Activated CD4-positive, alpha-beta T cell treated with anti-CD3 and anti-CD28 coated beads, Interleukin-2, Interleukin-6, amounts not matched to agents 100 ng/mL and 50 ng/mL, durations not matched to agents 16 hours and 8 hours (primary cell): ENCODE results near the gene QRICH1.
A peak's percentile ranks its signal among the peaks of the same experiment; 100 is the strongest.
"Not testable (repeated sequence)": the region's sequence is repeated elsewhere in the genome, so short reads cannot be mapped to it uniquely, and the experiment has no call there.

Source experiments
- DNase-seq: peaks from one replicate; pipeline ENCODE4 v3.0.0-alpha.2; 2020

Gene QRICH1

DNA sequence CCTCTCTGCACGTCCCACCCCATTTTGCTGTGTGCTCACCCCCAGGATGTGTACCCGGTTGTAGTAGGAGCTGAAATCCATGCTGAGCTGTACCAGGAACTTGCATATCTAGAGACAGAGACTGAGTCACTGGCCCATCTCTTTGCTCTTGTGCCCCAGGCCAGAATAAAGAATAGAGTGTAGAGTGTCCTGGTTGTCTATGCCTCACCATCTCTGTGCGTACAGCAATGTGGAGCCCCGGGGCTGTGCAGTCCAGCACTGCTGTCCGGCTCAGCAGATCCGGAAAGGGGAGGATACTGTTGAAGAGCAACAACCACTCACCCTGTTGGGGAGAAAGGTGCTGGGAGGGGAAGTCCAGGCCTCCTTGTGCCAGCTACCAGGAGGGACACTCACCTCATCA is 78.1 kb downstream of the QRICH1 start:
- DNase-seq, result no peak

DNA sequence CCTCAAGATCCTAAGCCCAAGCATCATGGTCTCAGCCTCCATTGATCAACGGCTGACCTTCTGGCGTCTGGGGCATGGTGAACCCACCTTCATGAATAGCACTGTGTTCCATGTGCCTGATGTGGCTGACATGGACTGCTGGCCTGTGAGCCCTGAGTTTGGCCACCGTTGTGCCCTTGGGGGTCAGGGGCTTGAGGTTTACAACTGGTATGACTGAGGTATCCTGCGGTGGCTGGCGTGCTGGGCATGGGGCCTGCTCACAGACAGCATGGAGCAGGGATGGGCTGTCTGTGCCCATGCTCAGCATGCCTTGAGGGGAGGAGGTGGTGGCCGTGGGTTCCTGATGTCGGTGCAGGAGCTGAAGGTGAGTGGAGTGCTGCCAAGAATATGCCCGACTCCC is 78.8 kb downstream of the QRICH1 start:
- DNase-seq, result no peak

GRCh38 chr3:49013738-49014660 is 79.9 kb downstream of the QRICH1 start:
- peak; percentile 66 for DNase-seq

GRCh38 chr3:49013113-49013737 is 80.6 kb downstream of the QRICH1 start:
- DNase-seq, result no peak

DNA sequence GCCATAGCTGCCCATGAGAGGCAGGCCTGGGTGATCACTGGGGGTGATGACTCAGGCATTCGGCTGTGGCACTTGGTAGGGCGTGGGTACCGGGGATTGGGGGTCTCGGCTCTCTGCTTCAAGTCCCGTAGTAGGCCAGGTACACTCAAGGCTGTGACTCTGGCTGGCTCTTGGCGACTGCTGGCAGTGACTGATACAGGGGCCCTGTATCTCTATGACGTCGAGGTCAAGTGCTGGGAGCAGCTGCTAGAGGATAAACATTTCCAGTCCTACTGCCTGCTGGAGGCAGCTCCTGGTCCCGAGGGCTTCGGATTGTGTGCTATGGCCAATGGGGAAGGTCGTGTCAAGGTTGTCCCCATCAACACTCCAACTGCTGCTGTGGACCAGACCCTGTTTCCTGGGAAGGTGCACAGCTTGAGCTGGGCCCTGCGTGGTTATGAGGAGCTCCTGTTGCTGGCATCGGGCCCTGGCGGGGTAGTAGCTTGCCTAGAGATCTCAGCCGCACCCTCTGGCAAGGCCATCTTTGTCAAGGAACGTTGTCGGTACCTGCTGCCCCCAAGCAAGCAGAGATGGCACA is 81.3 kb downstream of the QRICH1 start:
- no peak for DNase-seq

DNA sequence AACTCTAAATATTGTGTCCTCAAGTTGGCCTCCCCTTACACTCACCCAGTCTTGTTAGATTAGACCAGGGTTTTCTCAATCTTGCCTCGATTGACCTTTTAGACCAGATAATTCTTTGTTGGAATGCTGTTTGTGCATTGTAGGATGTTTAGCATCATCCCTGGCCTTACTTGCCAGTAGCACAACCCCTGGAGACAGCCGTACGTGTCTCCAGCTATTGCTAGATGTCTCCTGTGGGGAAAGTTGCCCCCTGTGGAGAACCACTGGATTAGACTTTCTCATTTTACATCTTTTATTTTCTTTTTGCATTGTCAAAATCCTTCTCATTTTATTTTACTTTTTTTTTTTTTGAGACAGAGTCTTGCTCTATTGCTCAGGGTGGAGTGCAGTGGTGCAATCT is 84.5 kb downstream of the QRICH1 start:
- DNase-seq, result no peak

DNA sequence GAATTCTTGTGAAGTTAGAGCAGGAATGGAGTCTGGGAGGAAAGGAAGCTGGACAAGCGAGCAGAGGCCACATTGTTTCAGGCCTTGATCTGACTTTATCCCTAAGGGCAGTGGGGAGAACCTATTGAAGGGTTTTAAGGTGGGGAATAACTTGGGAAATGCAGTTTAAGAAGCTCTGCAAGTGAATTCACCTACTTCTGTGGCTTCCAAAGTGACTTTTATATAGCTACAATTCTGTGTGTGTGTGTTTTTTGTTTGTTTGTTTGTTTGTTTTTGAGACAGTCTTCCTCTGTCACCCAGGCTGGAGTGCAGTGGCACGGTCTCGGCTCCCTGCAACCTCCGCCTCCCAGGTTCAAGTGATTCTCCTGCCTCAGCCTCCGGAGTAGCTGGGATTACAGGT is 85.2 kb downstream of the QRICH1 start:
- DNase-seq, result not testable (repeated sequence)

DNA sequence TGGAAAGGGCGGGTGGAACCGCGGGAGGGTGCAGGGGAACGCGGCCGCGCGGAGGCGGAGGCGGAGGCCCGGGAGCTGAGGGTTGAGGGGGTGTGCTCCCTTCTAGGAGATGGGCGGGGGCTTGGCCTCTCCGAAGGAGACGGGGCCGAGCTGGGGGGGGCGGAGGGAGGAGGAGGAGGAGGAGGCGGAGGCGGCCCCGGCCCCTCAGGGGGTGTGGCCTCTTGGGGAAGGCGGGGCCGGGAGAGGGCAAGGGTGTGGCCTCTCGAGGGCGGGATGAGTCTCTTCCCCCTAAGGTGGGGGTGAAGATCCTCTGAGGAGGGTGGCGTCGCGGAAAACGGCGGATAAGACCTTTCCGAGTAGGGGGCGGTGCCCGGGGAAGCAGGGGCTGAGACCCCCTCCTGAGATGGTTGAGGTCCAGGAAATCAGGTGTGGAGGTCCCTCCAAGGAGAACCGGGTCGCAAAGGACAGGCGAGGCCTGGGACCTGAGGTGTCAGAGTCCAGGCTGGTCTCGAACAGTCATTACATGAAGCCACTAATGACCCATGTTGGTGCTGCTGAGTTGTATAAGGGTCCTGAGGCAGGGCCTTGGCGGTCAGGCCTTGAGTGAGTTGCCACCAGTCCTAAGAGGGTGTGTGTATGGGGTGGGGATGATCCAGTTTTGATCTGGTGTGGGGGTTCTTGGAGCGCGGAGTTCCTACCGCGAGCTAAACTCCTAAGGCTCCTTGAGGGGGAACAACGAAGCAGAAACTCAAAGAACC is 85.9 kb downstream of the QRICH1 start:
- DNase-seq, result peak; percentile 95

DNA sequence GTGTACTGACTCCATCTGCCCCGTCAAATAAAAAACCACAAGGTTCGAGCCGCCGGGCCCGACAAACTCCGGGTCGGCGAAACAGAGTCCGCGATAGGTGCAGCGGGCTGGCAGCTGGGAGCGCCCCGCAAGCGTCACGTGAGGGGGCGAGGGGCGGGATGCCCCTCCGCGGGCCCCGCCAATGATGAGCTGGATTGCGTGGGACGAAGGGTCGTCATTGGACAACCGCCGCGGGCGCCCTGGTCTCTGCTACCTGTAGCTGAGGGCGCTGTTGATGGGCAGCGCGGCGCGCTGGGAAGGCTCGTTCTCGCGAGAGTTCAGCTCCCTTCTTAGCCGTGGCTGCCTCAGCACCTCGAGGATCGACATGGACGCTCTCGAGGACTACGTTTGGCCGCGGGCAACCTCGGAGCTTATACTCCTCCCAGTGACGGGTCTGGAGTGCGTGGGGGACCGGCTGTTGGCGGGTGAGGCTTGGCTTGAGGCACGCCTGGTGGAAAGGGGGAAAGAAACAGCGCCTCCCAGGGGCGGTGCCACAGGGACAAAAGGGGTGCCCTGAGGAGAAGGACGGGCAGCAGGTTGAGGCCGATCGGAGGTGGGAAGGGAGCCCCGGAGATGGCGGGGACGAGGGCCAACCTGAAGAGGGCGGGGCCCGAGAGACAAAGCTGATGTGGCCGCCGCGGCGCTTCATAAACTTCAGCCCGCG is 86.7 kb downstream of the QRICH1 start, which contains the start of gene WDR6:
TSS of gene WDR6 (plus strand) at position 324 of the 703 bp plus-strand sequence. CDS start at position 365, 41 bp downstream.
- peak; percentile 99 for DNase-seq

- no peak for DNase-seq
Observed at GRCh38 chr3:49006408-49007067, 87.3 kb downstream of the QRICH1 start.

DNA sequence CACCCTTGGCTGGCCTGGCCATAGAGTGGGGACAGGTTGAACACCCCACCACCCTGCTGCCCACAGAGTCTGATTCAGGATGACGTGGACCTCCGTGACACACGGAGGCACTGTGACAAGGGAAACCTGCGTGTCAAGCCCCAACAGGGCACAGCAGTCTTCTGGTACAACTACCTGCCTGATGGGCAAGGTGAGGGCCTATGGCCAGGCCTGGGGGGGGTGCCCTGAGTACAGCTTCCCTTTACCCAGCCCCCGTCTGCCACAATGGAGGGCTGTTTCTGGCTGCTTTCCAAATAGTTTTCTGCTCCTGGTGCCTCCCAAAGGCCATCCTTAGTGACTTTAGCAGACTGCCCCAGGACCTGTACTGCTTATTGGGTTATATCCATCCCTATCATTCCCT is 87.9 kb downstream of the QRICH1 start:
- DNase-seq, result no peak

GRCh38 chr3:49005303-49005680 is 88.6 kb downstream of the QRICH1 start:
- no peak for DNase-seq

DNA sequence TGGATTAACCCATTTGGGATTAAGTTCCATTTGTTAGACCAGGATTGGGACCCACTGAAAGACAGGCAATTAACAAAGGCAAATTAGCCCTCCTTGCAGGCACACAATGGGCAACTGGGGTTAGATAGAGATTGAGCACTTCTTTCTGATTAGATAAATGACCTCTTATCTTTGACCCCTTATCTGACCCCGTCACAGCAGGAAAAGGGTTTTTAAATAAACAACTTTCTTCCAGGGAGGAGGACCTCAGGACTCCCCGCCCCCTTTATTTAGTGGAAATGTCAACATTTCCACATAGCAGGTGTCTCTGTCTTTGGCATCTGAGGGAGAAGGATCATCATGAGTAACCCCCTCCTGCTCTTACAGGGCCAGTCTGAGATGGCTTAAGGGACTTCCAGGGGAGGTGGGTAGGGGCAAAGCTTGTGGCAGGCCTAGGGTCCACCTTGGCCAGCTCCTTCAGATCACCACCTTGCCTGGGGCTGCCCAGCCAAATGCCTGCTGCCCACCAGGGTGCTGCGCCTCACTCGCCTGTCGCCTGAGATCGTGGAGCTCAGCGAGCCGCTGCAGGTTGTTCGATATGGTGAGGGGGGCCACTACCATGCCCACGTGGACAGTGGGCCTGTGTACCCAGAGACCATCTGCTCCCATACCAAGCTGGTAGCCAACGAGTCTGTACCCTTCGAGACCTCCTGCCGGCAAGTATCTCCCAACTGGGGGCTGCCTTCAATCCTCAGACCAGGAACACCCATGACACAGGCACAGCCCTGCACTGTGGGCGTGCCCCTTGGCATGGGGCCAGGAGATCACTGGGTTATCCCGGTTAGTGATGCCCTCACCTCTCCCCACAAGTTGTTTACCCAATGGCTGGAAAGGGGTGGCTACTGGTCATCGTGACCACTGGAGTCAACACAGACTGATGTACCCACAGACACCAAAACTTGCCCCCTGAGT is 89.2 kb downstream of the QRICH1 start:
- no peak for DNase-seq

DNA sequence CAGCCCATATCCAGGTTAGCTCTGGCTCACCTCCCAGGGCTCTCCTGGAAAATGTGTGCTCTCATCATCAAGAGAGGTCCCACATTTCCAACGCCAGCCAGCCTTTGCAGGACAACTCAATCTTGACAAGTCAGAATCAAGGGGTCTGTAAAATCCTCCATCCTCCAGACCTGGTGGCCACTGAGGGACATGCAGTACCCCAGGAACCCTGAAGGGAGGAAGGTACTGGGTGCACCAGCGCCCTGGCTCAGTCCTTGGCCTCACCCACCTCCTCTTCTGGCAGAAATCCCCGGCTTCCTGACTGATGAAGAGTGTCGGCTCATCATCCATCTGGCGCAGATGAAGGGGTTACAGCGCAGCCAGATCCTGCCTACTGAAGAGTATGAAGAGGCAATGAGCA is 92.7 kb downstream of the QRICH1 start:
- DNase-seq, result no peak

DNA sequence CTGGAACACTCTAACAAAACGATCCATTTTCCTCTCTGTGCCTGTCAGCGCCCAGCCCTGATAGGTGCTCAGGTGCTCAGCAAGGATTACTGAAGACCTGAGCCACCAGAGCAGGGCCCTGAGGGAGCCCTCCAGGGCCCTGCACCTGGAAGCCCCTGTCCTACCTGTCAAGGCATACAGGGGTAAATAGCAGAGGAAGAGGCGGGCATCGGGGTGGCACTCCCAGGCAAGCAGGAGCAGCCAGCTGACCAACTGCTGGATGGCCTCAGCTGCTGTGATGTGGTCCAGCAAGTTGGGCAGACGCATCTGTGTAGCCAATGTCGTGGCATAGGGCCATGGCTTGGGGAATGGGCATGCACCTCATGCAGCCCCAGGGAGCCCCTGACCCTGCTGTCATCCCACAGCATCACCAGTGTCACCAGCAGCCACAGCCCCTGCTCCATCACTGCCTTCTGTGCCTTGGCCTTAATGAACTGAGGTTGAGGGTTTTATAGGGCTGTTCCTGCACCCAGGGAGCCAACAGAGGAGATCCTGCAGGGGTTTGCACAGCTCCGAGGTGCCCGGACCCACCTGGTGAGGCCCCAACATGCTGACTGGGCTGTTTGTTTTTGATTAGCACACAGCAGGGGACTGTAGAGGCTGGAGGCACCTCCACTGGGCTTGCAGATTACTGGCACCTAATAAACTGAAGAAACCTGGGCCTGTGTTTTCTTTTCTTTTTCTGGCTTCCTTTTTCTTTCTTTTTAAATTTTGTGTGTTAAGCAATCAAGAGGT is 94.6 kb downstream of the QRICH1 start:
- no peak for DNase-seq

DNA sequence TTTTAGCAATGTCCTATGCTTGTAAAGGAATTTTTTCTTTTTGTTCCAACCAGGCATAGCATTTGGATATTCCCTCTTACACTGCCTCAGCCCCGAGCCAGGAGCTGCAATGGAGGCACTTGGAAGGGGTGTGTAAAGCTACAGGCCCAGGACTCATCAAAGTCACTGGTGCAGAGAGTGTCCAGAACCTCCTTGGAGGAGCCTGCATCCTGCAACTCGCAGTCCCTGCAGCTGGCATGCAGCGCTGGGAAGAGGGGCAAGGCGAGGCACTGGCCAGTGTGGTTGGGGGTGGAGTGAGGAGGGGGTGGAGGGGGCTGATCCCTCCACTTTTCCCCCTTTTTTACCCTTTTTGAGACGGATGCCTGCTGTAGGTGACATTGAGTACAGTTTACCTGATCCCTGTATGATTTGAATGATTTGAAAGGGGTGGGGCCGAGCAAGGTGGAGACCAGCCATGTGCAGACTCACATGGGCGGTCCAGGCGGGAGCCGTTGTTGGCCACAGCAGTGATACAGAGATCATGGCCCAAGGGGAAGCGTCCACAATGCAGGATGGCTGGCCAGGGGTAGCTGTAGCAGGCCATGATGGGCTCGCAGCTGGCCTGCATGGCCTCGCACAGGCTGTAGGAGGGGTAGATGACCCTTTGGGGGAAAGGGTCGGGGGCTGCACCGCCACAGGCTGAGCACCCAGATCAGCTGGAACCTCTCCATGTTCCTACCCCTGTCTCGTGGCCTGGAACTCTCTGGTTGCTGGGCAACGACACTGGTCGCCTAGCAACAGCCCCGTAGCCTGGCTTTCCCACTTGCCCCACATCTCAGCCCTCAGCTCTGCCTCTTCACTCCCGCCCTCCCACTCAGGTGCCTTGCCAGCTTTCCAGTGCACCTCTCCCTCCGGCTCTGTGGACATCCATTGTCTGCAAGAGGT is 95.9 kb downstream of the QRICH1 start:
- DNase-seq, result no peak

GRCh38 chr3:48997102-48997635 is 96.7 kb downstream of the QRICH1 start:
- no peak for DNase-seq

- DNase-seq, result no peak
Observed at GRCh38 chr3:48996640-48997039, 97.2 kb downstream of the QRICH1 start.
